NCI-H345 treated with DMSO at 0.1 percent for 48 hours (cell line): ENCODE results near the gene ZC2HC1B.
"Not testable (repeated sequence)": the region's sequence is repeated elsewhere in the genome, so short reads cannot be mapped to it uniquely, and the experiment has no call there.

Experiments used
- DNase-seq: peaks from one replicate; lab custom pipeline; 2025; ENCODE audit not compliant: unreplicated experiment; lab: John Stamatoyannopoulos, UW

The ZC2HC1B gene, protein sequence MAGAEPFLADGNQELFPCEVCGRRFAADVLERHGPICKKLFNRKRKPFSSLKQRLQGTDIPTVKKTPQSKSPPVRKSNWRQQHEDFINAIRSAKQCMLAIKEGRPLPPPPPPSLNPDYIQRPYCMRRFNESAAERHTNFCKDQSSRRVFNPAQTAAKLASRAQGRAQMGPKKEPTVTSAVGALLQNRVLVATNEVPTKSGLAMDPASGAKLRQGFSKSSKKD

DNA sequence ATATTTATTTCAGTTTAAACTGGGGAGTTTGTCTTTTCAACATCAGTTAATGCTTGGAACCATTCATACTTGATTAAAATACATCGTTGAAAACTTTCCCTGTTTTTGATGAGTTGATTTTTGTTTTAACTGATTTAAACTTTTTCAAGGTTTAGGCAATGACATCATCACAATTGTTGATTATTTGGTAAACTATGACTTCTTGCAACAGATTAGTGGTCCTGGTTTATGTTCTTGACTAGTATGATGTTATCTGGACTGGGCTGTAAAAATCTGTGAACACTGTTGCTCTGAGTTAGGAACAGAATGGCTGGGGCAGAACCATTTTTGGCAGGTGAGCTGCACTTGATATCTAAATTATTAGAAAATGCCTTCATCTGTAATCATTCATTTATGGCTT lies at the start of gene ZC2HC1B:
Gene ZC2HC1B (plus strand): TSS at position 241 of the 400 bp plus-strand sequence. CDS start 66 bp downstream, at position 307.
- DNase-seq: no peak

DNA sequence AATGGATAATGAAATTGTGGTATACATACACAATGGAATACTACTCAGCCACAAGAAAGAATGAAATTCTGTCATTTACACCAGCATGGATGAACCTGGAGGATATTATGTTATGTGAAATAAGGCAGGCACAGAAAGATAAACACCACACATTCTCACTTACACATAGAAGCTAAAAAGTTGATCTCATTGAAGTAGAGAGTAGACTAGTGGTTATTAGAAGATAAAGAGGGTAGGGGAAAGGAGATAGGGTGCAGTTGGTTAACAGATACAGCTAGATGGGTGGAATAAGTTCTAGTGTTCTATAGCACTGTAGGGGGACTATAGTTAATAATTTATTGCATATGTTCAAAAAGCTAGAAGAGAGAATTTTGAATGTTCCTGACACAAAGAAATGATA lies 46.7 kb upstream of the ZC2HC1B start:
- DNase-seq: no peak

DNA sequence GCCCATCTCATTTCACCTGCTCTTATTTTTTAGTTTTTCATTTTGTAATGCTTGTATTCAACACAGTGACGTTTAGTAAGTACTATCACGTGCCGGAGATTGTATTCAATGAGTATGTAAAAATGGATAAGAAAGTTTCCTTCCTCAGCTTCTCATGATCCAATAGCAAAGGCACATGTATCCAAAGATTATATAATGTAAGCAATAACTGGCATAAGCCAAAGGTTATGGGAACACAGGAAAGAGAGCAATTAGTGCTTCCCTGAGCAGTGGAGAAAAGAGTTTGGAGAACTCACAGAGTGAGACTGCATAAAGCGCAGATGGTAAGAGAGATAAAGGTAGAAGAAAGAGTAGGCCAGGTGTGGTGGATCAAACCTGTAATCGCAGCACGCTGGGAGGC lies 42.9 kb upstream of the ZC2HC1B start:
- DNase-seq: no peak

DNA sequence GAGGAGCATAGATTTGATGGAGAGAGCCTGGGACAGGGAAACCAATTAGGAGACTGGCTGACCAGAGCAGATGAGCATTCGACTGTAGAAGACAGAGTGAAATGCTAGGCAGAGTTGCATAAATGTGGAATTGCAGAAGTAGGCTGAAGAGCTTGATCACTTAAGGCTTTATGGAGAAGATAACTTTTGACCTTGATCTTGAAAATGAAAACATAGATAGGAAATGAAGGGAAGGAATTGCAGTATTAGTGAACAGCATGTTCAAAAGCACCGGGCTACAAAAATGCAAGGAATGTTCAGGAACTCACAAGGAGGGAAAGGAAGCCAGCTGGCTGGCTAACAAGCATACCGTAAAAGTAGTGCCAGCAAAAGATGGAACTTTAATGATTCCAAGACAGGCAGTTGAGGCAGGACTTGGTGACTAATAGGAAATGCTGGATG lies 41.7 kb upstream of the ZC2HC1B start:
- no peak for DNase-seq

DNA sequence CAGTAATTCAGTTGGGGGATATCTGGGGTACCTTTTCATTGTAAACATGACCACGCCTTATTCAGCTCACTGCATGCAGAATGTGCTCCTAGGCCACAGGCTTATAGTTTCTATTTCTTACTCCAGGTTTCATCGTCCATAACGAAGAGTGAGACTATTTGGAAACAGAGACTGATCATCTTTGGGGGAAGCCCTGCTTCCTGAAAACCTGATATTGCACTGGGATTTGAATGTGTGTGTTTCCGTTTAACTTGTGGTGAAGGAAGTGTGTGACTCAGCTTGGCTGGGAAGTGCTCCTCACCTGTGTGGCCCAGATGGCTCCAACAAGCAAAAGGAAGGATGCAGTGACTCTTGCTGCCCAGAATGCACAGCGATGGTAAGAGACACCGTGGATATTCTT lies 40.7 kb upstream of the ZC2HC1B start:
- DNase-seq: no peak

DNA sequence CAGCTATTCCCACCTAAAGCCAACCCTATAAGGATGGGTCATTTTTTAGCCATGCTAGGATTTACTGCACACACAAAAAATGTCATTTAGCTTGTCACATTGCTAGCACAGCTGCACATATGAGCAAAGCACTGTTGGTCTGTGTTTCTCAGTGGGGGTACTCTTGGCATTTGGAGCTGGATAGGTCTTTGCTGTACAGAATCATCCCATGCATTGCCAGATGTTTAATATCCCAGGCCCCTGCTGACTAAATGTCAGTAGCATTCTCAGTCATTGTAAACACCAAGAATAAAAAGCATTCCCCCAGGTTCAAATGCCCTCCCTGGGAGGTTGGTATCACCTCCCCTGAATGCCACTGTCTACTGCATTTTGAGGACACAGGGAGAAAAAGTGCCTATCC lies 35.7 kb upstream of the ZC2HC1B start:
- no peak for DNase-seq

DNA sequence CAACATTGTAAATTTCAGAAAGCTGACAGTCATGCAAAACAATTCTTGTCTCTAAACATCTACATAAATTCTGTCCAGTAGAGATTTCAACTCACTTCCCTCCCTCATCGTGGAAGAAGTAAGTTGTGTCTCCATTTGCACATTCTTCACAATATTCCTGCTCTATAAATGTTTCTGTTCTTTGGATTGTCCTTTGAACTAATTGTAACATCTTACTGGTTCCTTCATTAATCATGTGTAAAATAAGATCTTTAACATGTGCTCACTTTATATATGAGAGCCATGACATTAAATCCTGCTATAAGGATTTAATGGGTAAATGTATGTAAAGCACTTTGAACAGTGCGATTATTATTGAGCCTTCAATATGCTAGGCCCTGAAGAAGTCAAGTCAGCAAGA lies 28.1 kb upstream of the ZC2HC1B start:
- no peak for DNase-seq

DNA sequence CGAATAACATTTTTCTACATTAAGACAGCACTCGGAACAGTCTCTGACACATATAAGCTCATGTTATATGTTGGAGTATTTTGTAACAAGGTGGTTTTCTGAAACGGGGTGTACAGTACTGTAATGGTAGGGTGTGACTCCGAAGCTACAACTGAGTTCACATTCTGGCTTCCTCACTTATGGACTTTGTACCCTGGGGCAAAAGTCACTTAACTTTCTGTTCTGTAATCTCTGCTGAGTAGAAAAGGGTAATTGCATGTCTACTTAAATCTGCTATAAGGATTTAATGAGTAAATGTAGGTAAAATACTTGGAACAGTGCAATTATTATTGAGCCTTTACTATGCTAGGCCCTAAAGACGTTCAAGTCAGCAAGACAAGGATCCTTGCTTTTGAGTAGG lies 25.9 kb upstream of the ZC2HC1B start:
- DNase-seq: no peak

DNA sequence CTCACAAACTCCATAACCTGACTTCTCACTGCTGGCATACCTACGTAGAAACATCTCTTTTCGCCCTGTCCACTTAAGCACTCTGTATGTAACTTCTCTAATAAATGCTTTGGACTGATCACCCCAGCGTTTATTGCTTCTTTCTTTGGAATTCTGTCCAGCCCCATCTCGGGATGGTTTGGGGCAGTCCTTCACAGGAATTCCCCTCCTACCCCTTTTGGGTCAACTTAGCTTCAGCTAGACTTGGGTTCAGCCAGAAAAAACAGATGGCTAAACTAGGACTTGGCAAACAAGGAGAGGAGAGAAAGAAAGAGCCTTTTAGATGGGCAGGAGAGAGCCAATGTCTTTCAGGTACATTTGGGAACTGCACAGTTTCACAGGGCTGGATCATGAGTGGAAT lies 25.1 kb upstream of the ZC2HC1B start:
- no peak for DNase-seq

DNA sequence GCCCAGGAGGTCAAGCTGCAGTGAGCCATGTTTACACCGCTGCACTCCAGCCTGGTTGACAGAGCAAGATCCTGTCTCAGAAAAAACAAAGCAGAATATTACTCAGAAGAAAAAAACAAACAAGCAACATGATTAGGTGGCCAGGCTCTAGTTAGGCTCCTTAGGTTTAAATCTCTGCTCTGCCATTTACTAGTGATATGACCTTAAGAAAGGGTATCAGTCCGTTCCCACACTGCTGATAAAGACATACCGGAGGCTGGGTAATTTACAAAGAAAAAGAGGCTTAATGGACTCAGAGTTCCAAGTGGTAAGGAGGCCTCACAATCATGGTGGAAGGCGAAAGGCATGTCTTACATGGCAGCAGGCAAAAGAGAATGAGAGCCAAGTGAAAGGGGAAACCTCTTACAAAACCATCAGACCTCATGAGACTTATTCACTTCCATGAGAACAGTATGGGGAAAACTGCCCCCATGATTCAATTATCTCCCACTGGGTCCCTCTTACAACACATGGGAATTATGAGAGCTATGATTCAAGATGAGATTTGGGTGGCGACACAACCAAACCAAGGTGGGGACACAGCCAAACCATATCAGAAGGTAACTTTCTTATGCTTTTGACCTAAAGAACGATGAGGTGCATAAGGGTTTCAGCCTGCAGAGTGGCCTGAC lies 23.5 kb upstream of the ZC2HC1B start:
- no peak for DNase-seq

DNA sequence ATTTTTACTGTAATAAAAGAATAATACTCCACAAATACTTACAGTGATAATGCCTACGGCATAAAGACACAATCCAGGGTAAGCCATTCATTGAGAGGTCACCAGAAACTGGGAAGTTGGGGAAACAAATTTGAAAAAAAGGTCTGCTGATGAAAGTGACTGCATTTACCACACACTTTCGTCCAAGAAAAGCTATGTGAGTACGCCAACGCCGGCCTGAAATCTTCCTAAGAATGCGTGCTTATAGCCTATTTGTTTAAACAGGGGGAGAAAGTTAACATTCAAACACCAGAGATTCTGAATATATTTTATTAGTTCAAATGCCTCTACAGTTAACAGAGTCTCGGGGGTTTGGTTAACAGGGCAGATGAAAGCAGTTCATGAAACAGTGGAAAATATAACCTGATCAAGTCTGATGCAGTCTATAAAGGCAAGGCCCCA lies 21.8 kb upstream of the ZC2HC1B start:
- DNase-seq: no peak

DNA sequence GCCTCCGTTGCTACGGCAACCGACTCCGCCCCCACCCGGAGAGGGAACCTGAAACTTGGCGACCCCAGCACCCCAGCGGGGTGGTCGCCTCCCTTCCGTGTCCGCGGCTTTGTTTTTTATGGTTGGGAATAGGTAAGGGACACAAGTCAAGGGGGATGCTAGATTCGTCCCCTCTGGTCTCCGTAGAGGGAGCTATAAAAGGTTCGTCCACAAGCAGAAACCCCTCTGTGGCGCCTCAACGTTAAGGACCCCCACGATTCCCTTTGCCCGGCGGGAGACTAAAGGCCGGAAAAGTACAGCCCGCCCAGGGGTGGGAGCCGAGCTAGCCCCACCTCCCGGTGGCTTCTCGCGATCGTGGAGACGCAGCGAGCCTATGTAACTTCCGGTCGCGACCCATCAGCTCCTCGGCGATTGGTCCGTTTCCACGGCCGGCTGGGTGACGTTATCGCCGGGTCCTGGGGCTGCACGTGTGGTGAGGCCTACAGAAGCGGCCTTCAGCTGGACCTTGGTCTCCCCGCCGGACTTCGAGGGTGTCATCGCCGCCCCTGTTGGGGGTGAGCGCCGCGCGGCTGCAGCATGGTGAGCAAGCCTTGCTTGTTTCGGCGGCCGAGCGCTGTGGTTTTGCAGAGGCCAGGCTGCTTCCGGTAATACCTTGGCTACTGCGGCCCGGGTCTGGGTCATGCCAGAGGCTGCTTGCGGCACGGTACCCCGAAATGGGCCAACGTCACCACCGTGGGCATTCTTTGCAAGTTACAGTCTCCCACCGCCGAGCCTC lies 21.2 kb upstream of the ZC2HC1B start, which contains the start of gene LTV1:
Gene LTV1 (plus strand): TSS at position 437 of the 775 bp plus-strand sequence. CDS start 140 bp downstream, at position 577.
- peak; percentile 87 for DNase-seq

DNA sequence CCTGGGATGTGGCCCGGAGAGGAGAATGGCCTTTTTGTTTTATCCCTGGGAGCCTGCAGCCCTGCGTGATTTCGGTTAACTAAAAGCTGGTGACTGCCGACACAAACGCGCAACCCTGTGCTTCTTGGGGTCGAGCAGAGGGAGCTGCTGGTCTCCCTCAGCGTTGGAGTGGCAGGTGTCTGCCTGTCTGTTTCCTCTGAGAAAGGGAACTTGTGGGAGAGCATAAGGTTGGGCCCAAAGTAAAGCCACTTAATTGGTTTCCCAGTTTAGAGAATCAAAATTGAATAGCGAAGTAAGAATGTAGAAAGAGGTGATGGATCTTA lies 20.6 kb upstream of the ZC2HC1B start:
- DNase-seq: no peak

DNA sequence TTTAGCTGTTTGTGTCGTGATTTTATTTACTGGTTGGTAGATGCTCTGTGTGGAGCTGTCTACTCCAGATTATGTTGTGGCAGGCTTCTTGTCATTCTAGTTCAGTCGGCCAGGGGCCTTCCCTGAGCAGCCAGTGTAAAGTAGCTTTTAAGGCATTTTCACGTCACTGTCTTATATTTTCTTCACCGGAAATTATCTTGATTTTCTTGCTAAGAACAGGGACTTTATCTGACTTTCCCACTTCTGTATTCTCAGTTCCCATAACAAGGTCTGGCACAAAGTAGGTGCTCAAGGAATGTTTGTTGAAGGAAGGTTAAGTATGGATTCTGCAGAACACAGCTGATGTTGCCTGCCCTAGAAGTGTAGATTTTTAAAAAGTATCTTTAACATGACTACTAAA lies 20.3 kb upstream of the ZC2HC1B start:
- no peak for DNase-seq

DNA sequence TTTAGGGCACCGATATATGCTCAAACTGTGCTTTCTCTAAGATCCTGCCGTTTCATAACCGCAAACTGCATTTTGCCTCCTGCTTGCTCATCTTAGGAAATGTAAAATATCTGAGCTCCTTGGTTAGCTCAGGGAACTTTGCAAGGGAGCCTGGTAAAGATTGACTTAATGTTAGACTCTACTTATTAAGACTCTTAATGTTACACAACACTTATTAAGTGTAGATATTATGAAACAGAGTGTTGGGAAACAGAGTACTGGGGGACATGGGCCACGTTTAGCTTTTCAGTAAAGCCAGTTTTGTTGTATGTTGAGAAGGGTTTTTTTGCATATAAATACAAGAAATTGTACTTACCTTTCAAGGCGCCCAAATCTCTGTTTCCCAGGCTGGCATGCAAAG lies 19.2 kb upstream of the ZC2HC1B start:
- no peak for DNase-seq

DNA sequence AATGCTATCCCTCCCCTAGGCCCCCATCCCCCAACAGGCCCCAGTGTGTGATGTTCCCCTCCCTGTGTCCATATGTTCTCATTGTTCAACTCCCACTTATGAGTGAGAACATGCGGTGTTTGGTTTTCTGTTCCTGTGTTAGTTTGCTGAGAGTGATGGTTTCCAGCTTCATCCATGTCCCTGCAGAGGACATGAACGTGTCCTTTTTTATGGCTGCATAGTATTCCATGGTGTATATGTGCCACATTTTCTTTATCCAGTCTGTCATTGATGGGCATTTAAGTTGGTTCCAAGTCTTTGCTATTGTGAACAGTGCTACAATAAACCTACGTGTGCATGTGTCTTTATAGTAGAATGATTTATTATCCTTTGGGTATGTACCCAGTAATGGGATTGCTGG lies 12.6 kb upstream of the ZC2HC1B start:
- not testable (repeated sequence) for DNase-seq

DNA sequence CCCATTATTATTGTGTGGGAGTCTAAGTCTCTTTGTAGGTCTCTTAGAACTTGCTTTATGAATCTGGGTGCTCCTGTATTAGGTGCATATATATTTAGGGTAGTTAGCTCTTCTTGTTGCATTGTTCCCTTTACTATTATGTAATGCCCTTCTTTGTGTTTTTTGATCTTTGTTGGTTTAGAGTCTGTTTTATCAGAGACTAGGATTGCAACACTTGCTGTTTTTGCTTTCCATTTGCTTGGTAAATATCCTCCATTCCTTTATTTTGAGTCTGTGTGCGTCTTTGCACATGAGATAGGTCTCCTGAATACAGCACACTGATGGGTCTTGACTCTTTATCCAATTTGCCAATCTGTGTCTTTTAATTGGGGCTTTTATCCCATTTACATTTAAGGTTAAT lies 9.2 kb upstream of the ZC2HC1B start:
- DNase-seq: not testable (repeated sequence)

DNA sequence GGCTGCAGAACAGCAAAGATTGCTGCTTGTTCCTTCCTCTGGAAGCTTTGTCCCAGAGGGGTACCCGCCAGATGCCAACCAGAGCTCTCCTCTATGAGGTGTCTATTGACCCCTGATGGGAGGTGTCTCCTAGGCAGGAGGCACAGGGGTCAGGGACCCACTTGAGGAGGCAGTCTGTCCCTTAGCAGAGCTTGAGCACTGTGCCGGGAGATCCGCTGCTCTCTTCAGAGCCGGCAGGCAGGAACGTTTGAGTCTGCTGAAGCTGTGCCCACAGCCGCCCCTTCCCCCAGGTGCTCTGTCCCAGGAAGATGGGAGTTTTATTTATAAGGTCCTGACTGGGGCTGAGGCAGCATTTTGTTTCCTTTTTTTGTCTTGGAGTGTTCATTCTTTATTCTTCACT lies 7.5 kb upstream of the ZC2HC1B start:
- DNase-seq: not testable (repeated sequence)

DNA sequence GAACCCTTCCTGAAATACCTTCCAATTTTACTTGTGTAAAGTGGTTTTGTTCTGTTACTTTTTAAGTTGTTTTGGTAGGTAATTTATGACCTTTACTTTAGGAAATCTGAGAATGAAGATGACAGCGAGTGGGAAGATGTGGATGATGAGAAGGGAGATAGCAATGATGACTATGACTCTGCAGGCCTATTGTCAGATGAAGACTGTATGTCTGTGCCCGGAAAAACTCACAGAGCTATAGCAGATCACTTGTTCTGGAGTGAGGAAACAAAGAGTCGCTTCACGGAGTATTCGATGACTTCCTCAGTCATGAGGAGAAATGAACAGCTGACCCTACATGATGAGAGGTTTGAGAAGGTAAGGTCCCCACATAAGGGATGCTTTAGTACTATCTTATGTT lies 6.6 kb upstream of the ZC2HC1B start:
- DNase-seq: no peak

DNA sequence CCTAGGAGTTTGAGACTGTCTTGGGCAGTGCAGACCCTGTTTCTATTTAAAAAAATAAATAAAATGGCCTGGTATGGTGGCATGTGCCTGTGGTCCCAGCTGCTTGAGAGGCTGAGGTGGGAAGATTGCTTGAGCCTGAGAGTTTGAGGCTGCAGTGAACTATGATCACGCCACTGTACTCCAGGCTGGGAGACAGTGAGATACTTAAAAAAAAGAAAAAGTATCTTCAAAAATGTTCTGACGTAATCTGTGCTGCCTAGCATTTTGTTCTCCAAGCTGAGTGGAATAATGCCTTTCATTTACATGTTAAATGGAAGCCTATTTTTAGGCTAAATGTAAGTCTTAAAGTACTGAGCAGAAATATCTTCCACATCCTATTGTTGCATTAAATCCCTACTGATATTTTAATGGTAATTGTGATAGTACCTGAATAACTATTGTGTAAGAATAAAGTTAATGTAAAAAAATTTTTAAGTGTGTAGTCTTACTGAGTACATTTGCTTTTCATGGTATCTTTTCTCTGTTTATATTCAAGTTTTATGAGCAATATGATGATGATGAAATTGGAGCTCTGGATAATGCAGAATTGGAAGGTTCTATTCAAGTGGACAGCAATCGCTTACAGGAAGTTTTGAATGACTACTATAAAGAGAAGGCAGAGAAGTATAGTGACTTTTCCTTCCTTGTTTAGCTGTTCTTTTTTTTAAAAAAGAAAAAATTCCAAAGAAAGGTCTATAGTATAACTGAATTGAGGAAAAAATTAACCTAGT lies 4.2 kb upstream of the ZC2HC1B start:
- DNase-seq: no peak

DNA sequence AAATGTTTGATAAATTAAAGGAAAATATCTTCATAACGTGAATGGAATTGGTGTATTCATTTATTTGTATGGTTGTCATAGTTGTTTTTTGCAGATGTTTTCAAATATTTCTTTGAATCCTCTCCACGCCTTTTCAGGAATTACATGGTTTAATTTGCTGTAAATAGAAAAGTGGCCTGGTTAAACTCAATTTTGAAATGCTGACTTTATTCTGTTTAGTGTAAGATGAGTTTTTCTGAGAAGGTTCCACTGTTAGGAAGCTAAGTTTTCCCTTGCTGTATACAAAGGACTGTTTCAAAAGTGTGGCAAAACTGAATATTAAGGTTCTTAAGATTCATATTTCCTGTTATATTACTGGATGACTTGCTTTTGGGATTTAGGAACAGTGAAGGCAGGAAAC lies 503 bp upstream of the ZC2HC1B start:
- DNase-seq: no peak
